H1 (cell line): ENCODE data around the gene CXorf65. TPM values are rescaled to one million over a fixed set of nuclear protein-coding genes. Genes with fewer than 3 reads are reported as not detected.

ENCODE experiments used
- CTCF ChIA-PET: fragments of 300-600 bp; sonication (Branson Sonifier 250); formaldehyde crosslinking; loops from one replicate; lab custom pipeline; 2021; ENCODE audit not compliant: partially characterized antibody; lab: Charles Lee
- POLR2A ChIA-PET: fragments of 300-600 bp; sonication (Branson Sonifier 250); formaldehyde crosslinking; loops from one replicate; lab custom pipeline; 2021; ENCODE audit warnings: inconsistent platforms; ENCODE audit not compliant: partially characterized antibody; lab: Charles Lee
- DNase-seq, 2 experiments: peaks; one replicate each; pipeline versions ENCODE4 v3.0.0 to v3.0.0-alpha.2; 2010 to 2022; ENCODE audit warnings: low spot score in 2 of 2, low read depth in 1 of 2, mixed read lengths in 1 of 2
- FAIRE-seq: peaks from 2 replicates; lab custom pipeline; 2011; peaks lifted over from hg19 to GRCh38; lab: Jason Lieb, UNC
- H2AFZ ChIP-seq: 2 replicates; pipeline ENCODE4 v1.8.1; 2012; ENCODE audit warnings: low read length, inconsistent platforms
- H2AK5ac ChIP-seq: 2 replicates; pipeline ENCODE4 v1.6.1; 2013; ENCODE audit warnings: low read depth, low read length
- H2BK120ac ChIP-seq: replicated peaks from 2 replicates; pipeline ENCODE3; 2013; ENCODE audit warnings: low read depth, low read length, inconsistent platforms
- H2BK12ac ChIP-seq: 2 replicates; pipeline ENCODE4 v1.6.1; 2013; ENCODE audit warnings: low read depth, low read length
- H2BK15ac ChIP-seq: 2 replicates; pipeline ENCODE4 v1.6.1; 2013; ENCODE audit warnings: low read length
- H2BK20ac ChIP-seq: 2 replicates; pipeline ENCODE4 v1.6.1; 2013; ENCODE audit warnings: low read length
- H2BK5ac ChIP-seq: 2 replicates; pipeline ENCODE4 v1.6.1; 2013; ENCODE audit warnings: low read depth, low read length
- H3K14ac ChIP-seq: 2 replicates; pipeline ENCODE4 v1.6.1; 2013; ENCODE audit warnings: inconsistent platforms; ENCODE audit not compliant: insufficient read length
- H3K18ac ChIP-seq: 2 replicates; pipeline ENCODE4 v1.6.1; 2013; ENCODE audit warnings: low read length; ENCODE audit errors: extremely low read depth
- H3K23ac ChIP-seq: 2 replicates; pipeline ENCODE4 v1.6.1; 2013; ENCODE audit warnings: inconsistent platforms; ENCODE audit not compliant: insufficient read length
- H3K23me2 ChIP-seq: 2 replicates; pipeline ENCODE4 v1.6.1; 2013; ENCODE audit warnings: low read depth, low read length
- H3K27ac ChIP-seq: 2 replicates; pipeline ENCODE4 v1.6.1; 2011; ENCODE audit warnings: low read depth, low read length, inconsistent platforms
- H3K27me3 ChIP-seq, 4 experiments: replicated peaks in 1 of 4; 1 replicate in 1 of 4; 2 replicates in 3 of 4; pipeline versions ENCODE4 v1.6.1 to v1.8.1; 2011 to 2013; ENCODE audit warnings: low read length in 3 of 4, mild to moderate bottlenecking in 3 of 4, inconsistent platforms in 2 of 4, mixed read lengths in 2 of 4, moderate library complexity in 1 of 4; ENCODE audit not compliant: control insufficient read depth in 3 of 4, insufficient read depth in 3 of 4; ENCODE audit errors: extremely low read depth in 1 of 4
- H3K36me3 ChIP-seq, 4 experiments: 2 replicates each; pipeline versions ENCODE4 v1.6.1 to v1.8.1; 2011 to 2013; ENCODE audit warnings: mild to moderate bottlenecking in 4 of 4, low read length in 3 of 4, moderate library complexity in 2 of 4, control low read depth in 1 of 4, inconsistent platforms in 1 of 4; ENCODE audit not compliant: insufficient read depth in 4 of 4, control insufficient read depth in 2 of 4
- H3K4ac ChIP-seq: replicated peaks from 2 replicates; pipeline ENCODE3; 2013; ENCODE audit warnings: low read length, low read depth, mixed read lengths, inconsistent platforms; ENCODE audit not compliant: insufficient read length
- H3K4me1 ChIP-seq, 4 experiments: replicated peaks in 1 of 4; 1 replicate in 1 of 4; 2 replicates in 3 of 4; pipeline versions ENCODE4 v1.6.1 to v1.8.1; 2011 to 2013; ENCODE audit warnings: low read length in 3 of 4, inconsistent platforms in 2 of 4, mixed read lengths in 1 of 4; ENCODE audit not compliant: insufficient read depth in 4 of 4, control insufficient read depth in 3 of 4
- H3K4me2 ChIP-seq, 2 experiments: 2 replicates each; pipeline versions ENCODE4 v1.6.1 to v1.8.1; 2011 to 2013; ENCODE audit warnings: low read depth in 2 of 2, low read length in 2 of 2, control low read depth in 1 of 2, inconsistent platforms in 1 of 2, mild to moderate bottlenecking in 1 of 2; ENCODE audit not compliant: insufficient read depth in 1 of 2
- H3K4me3 ChIP-seq, 4 experiments: fragments of 200-600, 300-600 bp in 1 of 4; sonication (generic), shearing (Covaris generic), sonication (Bioruptor Twin) in 1 of 4; 2 replicates each; pipeline versions ENCODE4 v1.5.1 to v1.8.1; 2011 to 2016; ENCODE audit warnings: low read length in 4 of 4, low read depth in 3 of 4, control low read depth in 2 of 4, inconsistent platforms in 2 of 4, mild to moderate bottlenecking in 2 of 4, mixed read lengths in 1 of 4, moderate library complexity in 1 of 4; ENCODE audit not compliant: insufficient read depth in 2 of 4; ENCODE audit errors: extremely low read depth in 1 of 4
- H3K56ac ChIP-seq: replicated peaks from 2 replicates; pipeline ENCODE3; 2013; ENCODE audit warnings: low read depth, mild to moderate bottlenecking, mixed read lengths, low read length, inconsistent platforms; ENCODE audit not compliant: insufficient read length
- H3K79me1 ChIP-seq: 2 replicates; pipeline ENCODE4 v1.6.1; 2013; ENCODE audit warnings: low read depth, low read length, control low read depth
- H3K79me2 ChIP-seq, 2 experiments: 2 replicates each; pipeline versions ENCODE4 v1.6.1 to v1.8.1; 2012 to 2013; ENCODE audit warnings: low read length in 2 of 2, mild to moderate bottlenecking in 2 of 2, inconsistent platforms in 1 of 2; ENCODE audit not compliant: insufficient read depth in 2 of 2, control insufficient read depth in 1 of 2
- H3K9ac ChIP-seq, 4 experiments: replicated peaks in 1 of 4; 1 replicate in 1 of 4; 2 replicates in 3 of 4; pipeline versions ENCODE4 v1.6.1 to v1.8.1; 2011 to 2013; ENCODE audit warnings: low read depth in 3 of 4, low read length in 3 of 4, control low read depth in 2 of 4, mild to moderate bottlenecking in 2 of 4, moderate library complexity in 2 of 4, inconsistent platforms in 1 of 4; ENCODE audit errors: extremely low read depth in 1 of 4
- H3K9me3 ChIP-seq, 2 experiments: 2 replicates each; pipeline versions ENCODE4 v1.6.1 to v1.8.1; 2012 to 2013; ENCODE audit warnings: mild to moderate bottlenecking in 2 of 2, moderate library complexity in 2 of 2, control low read depth in 1 of 2, inconsistent platforms in 1 of 2, low read depth in 1 of 2, low read length in 1 of 2, mixed read lengths in 1 of 2; ENCODE audit not compliant: insufficient read depth in 2 of 2
- H4K20me1 ChIP-seq, 2 experiments: replicated peaks in 1 of 2; 2 replicates each; pipeline versions ENCODE3 to v1.8.1; 2011 to 2013; ENCODE audit warnings: inconsistent platforms in 2 of 2, low read length in 2 of 2, mild to moderate bottlenecking in 1 of 2; ENCODE audit not compliant: insufficient read depth in 2 of 2, control insufficient read depth in 1 of 2
- H4K5ac ChIP-seq: 2 replicates; pipeline ENCODE4 v1.6.1; 2013; ENCODE audit warnings: low read length, low read depth, mixed read lengths, inconsistent platforms; ENCODE audit not compliant: insufficient read length
- H4K8ac ChIP-seq: 2 replicates; pipeline ENCODE4 v1.8.0; 2013; ENCODE audit warnings: mild to moderate bottlenecking, moderate library complexity, low read length, inconsistent platforms; ENCODE audit not compliant: insufficient read depth; ENCODE audit errors: extremely low read depth
- H4K91ac ChIP-seq: replicated peaks from 2 replicates; pipeline ENCODE3; 2013; ENCODE audit warnings: low read length, mixed read lengths, inconsistent platforms; ENCODE audit not compliant: insufficient read length
- BACH1 ChIP-seq: IDR thresholded peaks from 2 replicates; pipeline ENCODE4 v1.6.1; 2012; ENCODE audit warnings: low read length, improper control_type of control experiment
- CTBP2 ChIP-seq: IDR thresholded peaks from 2 replicates; pipeline ENCODE4 v1.7.0; 2011; ENCODE audit warnings: borderline replicate concordance, mild to moderate bottlenecking, moderate library complexity, mixed read lengths, low read length; ENCODE audit not compliant: insufficient read depth, insufficient read length
- E2F6 ChIP-seq: IDR thresholded peaks from 2 replicates; pipeline ENCODE4 v1.6.1; 2012; ENCODE audit warnings: inconsistent platforms
- EP300 ChIP-seq, 2 experiments: IDR thresholded peaks; 1 replicate in 1 of 2; 2 replicates in 1 of 2; pipeline ENCODE4 v1.6.1; 2011 to 2012; ENCODE audit warnings: low read depth in 2 of 2, low read length in 2 of 2, mild to moderate bottlenecking in 2 of 2, borderline replicate concordance in 1 of 2, inconsistent platforms in 1 of 2, moderate library complexity in 1 of 2
- EZH2 ChIP-seq: fragments of 200-600 bp; sonication (generic); IDR thresholded peaks from 2 replicates; pipeline ENCODE4 v1.7.1; 2012; ENCODE audit warnings: low read depth, mild to moderate bottlenecking, moderate library complexity, low read length, inconsistent platforms; ENCODE audit not compliant: severe bottlenecking
- HDAC2 ChIP-seq, 2 experiments: fragments of 300-600 bp in 1 of 2; sonication (generic) in 1 of 2; IDR thresholded peaks; 2 replicates each; pipeline ENCODE4 v1.6.1; 2011 to 2012; ENCODE audit warnings: low read depth in 2 of 2, low read length in 2 of 2, mild to moderate bottlenecking in 2 of 2, moderate library complexity in 2 of 2, borderline replicate concordance in 1 of 2, inconsistent platforms in 1 of 2
- NRF1 ChIP-seq: IDR thresholded peaks from 2 replicates; pipeline ENCODE4 v1.6.1; 2011; ENCODE audit warnings: mild to moderate bottlenecking, low read depth, low read length, improper control_type of control experiment
- POU5F1 ChIP-seq: IDR thresholded peaks from 2 replicates; pipeline ENCODE4 v1.6.1; 2011; ENCODE audit warnings: low read depth, mild to moderate bottlenecking, low read length, moderate library complexity
- SIN3A ChIP-seq, 2 experiments: IDR thresholded peaks in 1 of 2; conservative IDR thresholded peaks in 1 of 2; 2 replicates each; pipeline ENCODE4 v1.6.1; 2011 to 2012; ENCODE audit warnings: low read length in 2 of 2, improper control_type of control experiment in 1 of 2, low read depth in 1 of 2, mild to moderate bottlenecking in 1 of 2
- SP1 ChIP-seq: IDR thresholded peaks from 2 replicates; pipeline ENCODE4 v1.6.1; 2011; ENCODE audit warnings: low read depth, low read length
- SP2 ChIP-seq: IDR thresholded peaks from 2 replicates; pipeline ENCODE4 v1.6.1; 2012; ENCODE audit warnings: mild to moderate bottlenecking, low read length, inconsistent platforms
- WGBS, 2 experiments: shearing (Covaris generic) in 1 of 2; methylation state at CpG; one replicate each; pipeline versions ENCODE4 v1.1.6 to v1.1.7; 2013 to 2015; ENCODE audit warnings: low lambda C conversion rate in 2 of 2, mixed read lengths in 2 of 2, inconsistent platforms in 1 of 2, low coverage in 1 of 2, missing lambda C conversion rate in 1 of 2; ENCODE audit not compliant: insufficient replicate concordance in 2 of 2, insufficient coverage in 1 of 2, insufficient read length in 1 of 2; ENCODE audit errors: extremely low coverage in 1 of 2, missing lambda C conversion rate in 1 of 2; 5-methylcytosine and 5-hydroxymethylcytosine counted together
- long read RNA-seq, 2 experiments: library from RNA in 1 of 2; library from capped mRNA in 1 of 2; stranded (forward); transcript quantifications; one replicate each; pipeline ENCODE4 v2.0.0, GENCODE V29; 2021; ENCODE audit warnings: inconsistent platforms in 1 of 2
- polyA minus RNA-seq, 3 experiments: library from RNA; depleted of rRNA, polyadenylated mRNA; stranded (reverse); fragments of >200 nt; gene quantifications; 1 replicate in 2 of 3; 2 replicates in 1 of 3; pipeline ENCODE4 v1.2.3, GENCODE V29; 2011
- polyA plus RNA-seq, 7 experiments: library from polyadenylated mRNA; depleted of rRNA in 3 of 7; stranded (reverse) in 5 of 7; unstranded in 2 of 7; fragments of >200 nt in 5 of 7; fragments of 200-250 nt in 2 of 7; gene quantifications; 1 replicate in 5 of 7; 2 replicates in 1 of 7; 4 replicates in 1 of 7; pipeline versions ENCODE4 v1.2.1 to v1.2.3, GENCODE V29; 2011 to 2013; ENCODE audit warnings: missing spikeins in 2 of 7, mixed read lengths in 2 of 7
- total RNA-seq: library from RNA; stranded (reverse); fragmentation: NEBNext Ultra II Directional; extraction: Animal tissue kit (Norgen Biotek cat#: 25700); gene quantifications from 2 replicates; pipeline ENCODE4 v1.2.1, GENCODE V29; 2021

CXorf65 gene
- not detected in 2 replicates for total RNA-seq
- not detected in 2 replicates for polyA plus RNA-seq (2011; rRNA removed)
- not detected for polyA plus RNA-seq (2011; cell fraction: cytosol; rRNA removed)
- not detected for polyA plus RNA-seq (2011; cell fraction: nucleus; rRNA removed)
- polyA plus RNA-seq (2012, experiment 1 of 2): not detected in 4 replicates
- polyA plus RNA-seq (2012, experiment 2 of 2): not detected
- not detected for polyA plus RNA-seq (2013, experiment 1 of 2)
- polyA plus RNA-seq (2013, experiment 2 of 2): not detected
- not detected in 2 replicates for polyA minus RNA-seq (2011; rRNA and poly(A)+ RNA removed)
- polyA minus RNA-seq (2011; cell fraction: cytosol; rRNA and poly(A)+ RNA removed): not detected
- not detected for polyA minus RNA-seq (2011; cell fraction: nucleus; rRNA and poly(A)+ RNA removed)
- long read RNA-seq, experiment 1: 0 reads
- long read RNA-seq, experiment 2: 0 reads

GRCh38 chrX:71106427-71106826 lies at the start of gene CXorf65:
Gene CXorf65 (minus strand): TSS chrX:71106740. CDS start chrX:71106556, 184 bp downstream.
- Histone ChIP-seq H3K23me2 (peaks cover 2% of the 10 kb centered on the region; the same call in 1 of the 2 replicates), H2BK12ac (no peak within 1 kb of the TSS), H3K27me3 (peaks cover 0 to 2% (median 0%) of the 10 kb centered on the region in 4 experiments; a peak in 2 of 7 replicates), H3K4me1 (peaks cover 2 to 23% (median 8%) of the 10 kb centered on the region in 4 experiments; a peak in 3 of 7 replicates), H3K9me3 (no peaks in the 10 kb centered on the region), H3K9ac (no peak within 1 kb of the TSS), H4K91ac (no peak within 1 kb of the TSS), H3K56ac (no peak within 1 kb of the TSS), H3K23ac (no peak within 1 kb of the TSS), H2BK20ac (no peak within 1 kb of the TSS), H2BK5ac (no peak within 1 kb of the TSS), H3K14ac (no peak within 1 kb of the TSS), H2BK15ac (no peak within 1 kb of the TSS), H3K4ac (no peak within 1 kb of the TSS), H4K20me1 (no peaks in the 10 kb centered on the region), H3K36me3 (peaks cover 0 to 3% (median 0%) of the 10 kb centered on the region in 4 experiments; a peak in 1 of 8 replicates), H2AFZ (no peak within 1 kb of the TSS), H3K18ac (no peak within 1 kb of the TSS), H2AK5ac (no peak within 1 kb of the TSS), H3K79me1 (no peaks in the 10 kb centered on the region), H3K27ac (no peak within 1 kb of the TSS), H4K5ac (no peak within 1 kb of the TSS), H3K4me3 (no peak within 1 kb of the TSS), H3K79me2 (no peaks in the 10 kb centered on the region), H2BK120ac (no peak within 1 kb of the TSS), H4K8ac (no peak within 1 kb of the TSS), H3K4me2 (no peak within 1 kb of the TSS)
- POLR2A ChIA-PET: no interaction called here
- 86% methylated on average over 1 of the region's 1 CpG; no CpG with 5 or more reads in 1 of the 2 experiments for WGBS, 2 experiments
- no peak for DNase-seq
- FAIRE-seq: no peak
- CTCF ChIA-PET: no interaction called here
- TF ChIP-seq POU5F1 (no peak), E2F6 (no peak), HDAC2 (IDR thresholded peaks at IDR 0.05; ENCODE audit: borderline replicate concordance in 1 of 2, low read depth in 2 of 2, low read length in 2 of 2) (no peak), SP1 (no peak), SP2 (no peak), CTBP2 (no peak), BACH1 (no peak), NRF1 (no peak), EP300 (IDR thresholded peaks at IDR 0.05; ENCODE audit: borderline replicate concordance in 1 of 2, low read depth in 2 of 2, low read length in 2 of 2) (no peak), SIN3A (conservative IDR thresholded peaks at IDR 0.05 in 1 of 2, IDR thresholded peaks at IDR 0.05 in 1 of 2; ENCODE audit: low read depth in 1 of 2, low read length in 2 of 2) (no peak), EZH2 (no peak)
